Thymus (tissue), 11 donors: Measurements from ENCODE around the gene SARM1. TPM values are rescaled to one million over a fixed set of nuclear protein-coding genes. Genes with fewer than 3 reads are reported as not detected.

ENCODE experiments used
- DNase-seq, 9 donors: peaks; one replicate each; pipeline ENCODE4 v3.0.0-alpha.2; 2013; ENCODE audit warnings: low spot score in 9 of 9, low read depth in 6 of 9, missing footprints in 1 of 9
- H3K27ac ChIP-seq, 2 donors: one replicate each; pipeline ENCODE4 v1.5.1; 2013; ENCODE audit warnings: control low read depth in 1 of 2, low read depth in 1 of 2, low read length in 1 of 2, mild to moderate bottlenecking in 1 of 2, moderate library complexity in 1 of 2
- H3K27me3 ChIP-seq, 2 donors: one replicate each; pipeline ENCODE4 v1.5.1; 2013; ENCODE audit warnings: low read length in 1 of 2; ENCODE audit not compliant: control insufficient read depth in 2 of 2, insufficient read depth in 1 of 2
- H3K36me3 ChIP-seq, 2 donors: one replicate each; pipeline ENCODE4 v1.5.1; 2013; ENCODE audit warnings: low read length in 1 of 2, mild to moderate bottlenecking in 1 of 2, moderate library complexity in 1 of 2; ENCODE audit not compliant: control insufficient read depth in 2 of 2, insufficient read depth in 2 of 2
- H3K4me1 ChIP-seq, 2 donors: one replicate each; pipeline ENCODE4 v1.5.1; 2013; ENCODE audit warnings: low read length in 2 of 2; ENCODE audit not compliant: control insufficient read depth in 2 of 2, insufficient read depth in 2 of 2
- H3K4me3 ChIP-seq, 2 donors: one replicate each; pipeline ENCODE4 v1.5.1; 2013; ENCODE audit warnings: low read length in 2 of 2, control low read depth in 1 of 2, mild to moderate bottlenecking in 1 of 2
- H3K9me3 ChIP-seq, 2 donors: one replicate each; pipeline ENCODE4 v1.5.1; 2013; ENCODE audit warnings: low read length in 1 of 2, mild to moderate bottlenecking in 1 of 2; ENCODE audit not compliant: control insufficient read depth in 2 of 2, insufficient read depth in 1 of 2
- WGBS: extraction: QIAGEN DNeasy Blood & Tissue Kit; methylation state at CpG from one replicate; pipeline ENCODE4 v1.1.7; 2013; 5-methylcytosine and 5-hydroxymethylcytosine counted together
- polyA plus RNA-seq: library from polyadenylated mRNA; stranded (reverse); fragments of 200-250 nt; gene quantifications from one replicate; pipeline ENCODE4 v1.2.3, GENCODE V29; 2013
- total RNA-seq: library from RNA; stranded (reverse); fragments of 120-200 nt; gene quantifications from one replicate; pipeline ENCODE4 v1.2.4, GENCODE V29; 2013
- donor health status: healthy.

The SARM1 gene
- total and polyA plus RNA-seq, 2 donors, result 1.2 to 5.4 TPM

GRCh38 chr17:28385037-28385400 is 13.5 kb downstream of the SARM1 start:
- 10% methylated on average over 29 of the region's 29 CpGs for WGBS
- Histone ChIP-seq H3K9me3 (no peaks in the 10 kb centered on the region), H3K27me3 (peaks cover 19 to 75% of the 10 kb centered on the region in 2 donors), H3K4me3 (peak overlapping the region; percentile 40 to 56), H3K27ac (no peak overlapping the region), H3K4me1 (peaks cover 3 to 12% of the 10 kb centered on the region in 2 donors), H3K36me3 (peaks cover 0 to 4% of the 10 kb centered on the region in 2 donors)
- no peak for DNase-seq

GRCh38 chr17:28385406-28385805 is 13.9 kb downstream of the SARM1 start:
- H3K27ac ChIP-seq, result no peak overlapping the region
- WGBS, result 78% methylated on average over 8 of the region's 8 CpGs
- H3K27me3 ChIP-seq, result peaks cover 19 to 71% of the 10 kb centered on the region in 2 donors
- peak overlapping the region in 1 of 2 donors; percentile 56 for H3K4me3 ChIP-seq
- H3K9me3 ChIP-seq, result no peaks in the 10 kb centered on the region
- peaks cover 0 to 4% of the 10 kb centered on the region in 2 donors for H3K36me3 ChIP-seq
- no peak for DNase-seq
- peaks cover 3 to 12% of the 10 kb centered on the region in 2 donors for H3K4me1 ChIP-seq

DNA sequence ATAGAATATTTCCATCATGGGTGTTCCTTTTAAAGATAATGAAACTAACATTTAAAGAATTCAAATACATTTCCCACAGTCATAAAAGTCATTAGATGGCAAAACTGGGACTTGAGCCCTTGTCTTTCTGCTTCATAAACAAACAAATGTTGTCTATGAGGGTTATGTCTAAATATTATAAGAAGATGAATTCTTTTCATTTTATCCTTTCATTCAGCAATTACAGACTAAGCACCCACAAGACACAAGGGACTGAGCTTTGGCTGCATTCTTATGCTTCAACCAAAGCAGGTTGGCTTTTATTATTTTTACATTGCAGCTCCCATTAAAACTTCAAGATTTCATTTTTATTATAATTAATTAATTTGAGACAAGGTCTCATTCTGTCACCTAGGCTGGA is 14.9 kb downstream of the SARM1 start:
- Histone ChIP-seq H3K36me3 (peaks cover 0 to 4% of the 10 kb centered on the region in 2 donors), H3K4me1 (peaks cover 3 to 9% of the 10 kb centered on the region in 2 donors)

DNA sequence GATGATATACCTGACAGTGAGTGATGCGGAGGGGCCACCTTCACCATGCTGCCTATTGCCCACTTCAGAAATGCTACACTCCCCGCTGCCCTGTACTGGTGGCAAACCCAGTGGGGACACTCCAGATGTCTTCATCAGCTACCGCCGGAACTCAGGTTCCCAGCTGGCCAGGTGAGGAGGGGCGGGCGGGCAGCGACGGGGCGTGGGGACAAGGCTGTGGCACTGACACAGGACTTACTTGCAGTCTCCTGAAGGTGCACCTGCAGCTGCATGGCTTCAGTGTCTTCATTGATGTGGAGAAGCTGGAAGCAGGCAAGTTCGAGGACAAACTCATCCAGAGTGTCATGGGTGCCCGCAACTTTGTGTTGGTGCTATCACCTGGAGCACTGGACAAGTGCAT is 16.6 kb downstream of the SARM1 start:
- H3K36me3 ChIP-seq, result peaks cover 0 to 4% of the 10 kb centered on the region in 2 donors
- peaks cover 7 to 47% of the 10 kb centered on the region in 2 donors for H3K27me3 ChIP-seq
- WGBS, result 98% methylated on average over 11 of the region's 11 CpGs
- no peak for DNase-seq
- no peaks in the 10 kb centered on the region for H3K9me3 ChIP-seq
- no peak overlapping the region for H3K27ac ChIP-seq
- peaks cover 3 to 8% of the 10 kb centered on the region in 2 donors for H3K4me1 ChIP-seq
- no peak overlapping the region for H3K4me3 ChIP-seq

More for the DNA sequence above, 14.9 kb downstream of the SARM1 start:
- H3K27me3 ChIP-seq, result peaks cover 10 to 61% of the 10 kb centered on the region in 2 donors
- H3K4me3 ChIP-seq, result no peak overlapping the region
- H3K9me3 ChIP-seq, result no peaks in the 10 kb centered on the region
- no peak overlapping the region for H3K27ac ChIP-seq
- DNase-seq, result no peak

GRCh38 chr17:28390141-28390540 is 18.6 kb downstream of the SARM1 start:
- H3K9me3 ChIP-seq, result no peaks in the 10 kb centered on the region
- H3K36me3 ChIP-seq, result peaks cover 0 to 4% of the 10 kb centered on the region in 2 donors
- peaks cover 4 to 26% of the 10 kb centered on the region in 2 donors for H3K27me3 ChIP-seq
- H3K27ac ChIP-seq, result no peak overlapping the region
- no peak overlapping the region for H3K4me3 ChIP-seq
- WGBS, result 98% methylated on average over 1 of the region's 1 CpG
- peaks cover 0 to 2% of the 10 kb centered on the region in 2 donors for H3K4me1 ChIP-seq
- no peak for DNase-seq

DNA sequence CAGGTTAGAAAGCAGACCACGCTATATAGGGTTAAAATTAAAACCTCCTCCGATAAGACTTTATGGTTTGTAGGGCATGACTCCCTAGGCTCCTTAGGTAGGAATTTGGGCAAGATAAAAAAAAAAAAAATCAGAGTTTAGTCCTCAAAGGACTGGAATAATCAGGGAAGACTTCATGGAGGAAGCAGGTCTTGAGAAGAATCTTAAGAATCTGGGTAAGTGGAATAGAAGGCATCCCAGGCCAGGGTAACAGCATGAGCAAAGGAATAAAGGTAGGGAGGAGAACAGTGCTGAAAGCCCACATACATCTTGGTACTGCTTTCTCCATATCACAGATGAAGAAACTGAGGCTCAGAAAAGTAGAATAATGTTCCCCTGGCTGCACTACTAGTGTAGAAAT is 19.1 kb downstream of the SARM1 start:
- no peak for DNase-seq
- Histone ChIP-seq H3K27ac (no peak overlapping the region), H3K36me3 (peaks cover 0 to 4% of the 10 kb centered on the region in 2 donors), H3K9me3 (no peaks in the 10 kb centered on the region), H3K4me1 (no peaks in the 10 kb centered on the region), H3K27me3 (peaks cover under 1 to 22% of the 10 kb centered on the region in 2 donors), H3K4me3 (no peak overlapping the region)
- WGBS, result 99% methylated on average over 2 of the region's 2 CpGs

- DNase-seq, result no peak
- H3K4me1 ChIP-seq, result no peaks in the 10 kb centered on the region
- no peaks in the 10 kb centered on the region for H3K9me3 ChIP-seq
- no peak overlapping the region for H3K4me3 ChIP-seq
- WGBS, result 98% methylated on average over 1 of the region's 1 CpG
- peaks cover 0 to 4% of the 10 kb centered on the region in 2 donors for H3K36me3 ChIP-seq
- peaks cover 0 to 18% of the 10 kb centered on the region in 2 donors for H3K27me3 ChIP-seq
- no peak overlapping the region for H3K27ac ChIP-seq
Observed at GRCh38 chr17:28390984-28391383, 19.5 kb downstream of the SARM1 start.

DNA sequence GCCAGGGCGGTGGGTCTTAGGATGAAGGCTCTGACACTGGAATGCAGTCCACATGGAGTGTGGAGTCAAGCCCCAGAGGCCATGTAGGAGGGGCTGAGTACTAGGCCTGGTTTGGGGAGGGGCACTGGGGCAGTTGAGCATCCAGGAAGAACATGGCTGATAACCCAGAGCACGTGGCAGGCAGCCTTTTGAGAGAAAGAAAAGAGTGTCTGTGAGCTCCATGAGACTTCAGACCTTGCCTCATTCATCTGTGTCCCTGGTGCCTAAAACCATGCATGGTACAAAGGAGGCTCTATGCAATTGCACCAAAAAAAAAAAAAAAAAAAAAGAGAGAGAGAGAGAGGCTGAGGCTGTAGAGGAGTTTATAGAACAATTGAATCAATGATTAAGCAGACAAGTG is 19.9 kb downstream of the SARM1 start:
- H3K36me3 ChIP-seq, result peaks cover 0 to 4% of the 10 kb centered on the region in 2 donors
- no peak for DNase-seq
- H3K9me3 ChIP-seq, result no peaks in the 10 kb centered on the region
- WGBS, result 90% methylated on average over 2 of the region's 2 CpGs
- no peak overlapping the region for H3K4me3 ChIP-seq
- no peak overlapping the region for H3K27ac ChIP-seq
- H3K4me1 ChIP-seq, result no peaks in the 10 kb centered on the region
- H3K27me3 ChIP-seq, result peaks cover 0 to 15% of the 10 kb centered on the region in 2 donors

DNA sequence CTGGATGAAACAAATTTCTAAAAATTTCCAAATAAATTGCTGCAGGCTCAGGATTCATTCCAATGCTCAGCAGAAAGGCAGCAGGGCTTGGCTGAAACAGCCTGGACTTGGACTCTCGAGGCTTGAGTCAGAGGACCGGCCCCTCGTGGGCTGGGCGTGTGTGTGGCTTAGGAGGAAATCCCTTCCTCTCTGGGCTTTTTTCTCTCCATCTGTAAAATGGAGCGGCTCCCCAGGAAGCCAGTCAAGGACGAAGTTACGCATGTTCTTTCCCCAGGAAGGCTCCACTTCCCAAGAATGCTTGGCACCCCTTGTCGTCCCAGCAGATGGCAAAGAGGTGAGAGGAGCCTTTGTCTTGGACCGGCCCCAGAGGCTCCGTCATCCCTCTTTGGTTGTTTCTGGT is 21.0 kb downstream of the SARM1 start:
- no peak for DNase-seq
- no peak overlapping the region for H3K27ac ChIP-seq
- no peaks in the 10 kb centered on the region for H3K4me1 ChIP-seq
- no peak overlapping the region for H3K4me3 ChIP-seq
- 95% methylated on average over 10 of the region's 10 CpGs for WGBS
- H3K9me3 ChIP-seq, result no peaks in the 10 kb centered on the region
- peaks cover 0 to 4% of the 10 kb centered on the region in 2 donors for H3K36me3 ChIP-seq
- peaks cover 0 to 6% of the 10 kb centered on the region in 2 donors for H3K27me3 ChIP-seq
